K562 (cell line): ENCODE data around the gene VPS13C. TPM values are rescaled to one million over a fixed set of nuclear protein-coding genes. Genes with fewer than 3 reads are reported as not detected.

Experiments used
- ATAC-seq: fragments of 200-7000 bp; cut with Tn5 transposase; 3 replicates; pipeline ENCODE4 v1.9.1; 2020; ENCODE audit warnings: moderate library complexity
- BruUV-seq: library from RNA; stranded (reverse); fragments of 400-500 nt; replicated peaks from 2 replicates; lab custom pipeline; 2021; lab: Mats Ljungman, UMichigan
- CTCF ChIA-PET: fragments of 300-600 bp; formaldehyde crosslinking; extraction: SDS; loops from one replicate; lab custom pipeline; 2021; ENCODE audit warnings: low intra/inter-chr PET ratio; lab: Yijun Ruan, JAX
- POLR2A ChIA-PET: fragments of 300-600, 350-650 bp; sonication (Branson Sonifier 250); formaldehyde crosslinking; extraction: SDS; loops from one replicate; lab custom pipeline; 2021; ENCODE audit warnings: antibody characterized with exemption, inconsistent platforms; lab: Yijun Ruan, JAX
- DNase-seq, 4 experiments: peaks; one replicate each; pipeline versions ENCODE4 v3.0.0 to v3.0.0-alpha.2; 2011 to 2018; ENCODE audit warnings: low spot score in 3 of 4, mixed read lengths in 3 of 4; ENCODE audit errors: extremely low read depth in 1 of 4
- FAIRE-seq: peaks from 2 replicates; lab custom pipeline; 2011; peaks lifted over from hg19 to GRCh38; lab: Jason Lieb, UNC
- H2AFZ ChIP-seq: 2 replicates; pipeline ENCODE4 v1.6.0; 2011; ENCODE audit warnings: low read depth, low read length, control low read depth, inconsistent platforms
- H3K27ac ChIP-seq: fragments of 200-600 bp; 3 replicates; pipeline ENCODE4 v1.8.0; 2011; ENCODE audit warnings: low read depth, mild to moderate bottlenecking, control low read depth, inconsistent platforms, low read length, moderate library complexity, mixed read lengths; ENCODE audit errors: extremely low read depth
- H3K27me3 ChIP-seq, 2 experiments: fragments of 300-600 bp in 1 of 2; 2 replicates in 1 of 2; 3 replicates in 1 of 2; pipeline versions ENCODE4 v1.6.0 to v1.8.0; 2011; ENCODE audit warnings: inconsistent platforms in 2 of 2, low read length in 2 of 2, mild to moderate bottlenecking in 1 of 2, mixed read lengths in 1 of 2, moderate library complexity in 1 of 2; ENCODE audit not compliant: control insufficient read depth in 2 of 2, insufficient read depth in 2 of 2
- H3K36me3 ChIP-seq: fragments of 300-600 bp; 3 replicates; pipeline ENCODE4 v1.8.0; 2011; ENCODE audit warnings: mild to moderate bottlenecking, low read length, inconsistent platforms; ENCODE audit not compliant: control insufficient read depth, insufficient read depth
- H3K4me1 ChIP-seq, 2 experiments: fragments of 200-600 bp in 1 of 2; replicated peaks in 1 of 2; 2 replicates in 1 of 2; 3 replicates in 1 of 2; pipeline versions ENCODE4 v1.5.1 to v1.8.0; 2011; ENCODE audit warnings: inconsistent platforms in 2 of 2, low read length in 2 of 2, mild to moderate bottlenecking in 1 of 2, mixed read lengths in 1 of 2, moderate library complexity in 1 of 2; ENCODE audit not compliant: control insufficient read depth in 2 of 2, insufficient read depth in 2 of 2
- H3K4me2 ChIP-seq: 2 replicates; pipeline ENCODE4 v1.6.1; 2011; ENCODE audit warnings: low read length, control low read depth, inconsistent platforms, mixed read lengths; ENCODE audit not compliant: insufficient read depth
- H3K4me3 ChIP-seq: fragments of 200-600 bp; sonication (generic), shearing (Covaris generic); 2 replicates; pipeline ENCODE4 v1.5.1; 2016; ENCODE audit warnings: control low read depth, inconsistent platforms
- H3K79me2 ChIP-seq: fragments of 200-600 bp; 3 replicates; pipeline ENCODE4 v1.8.0; 2011; ENCODE audit warnings: low read length, inconsistent platforms; ENCODE audit not compliant: control insufficient read depth, insufficient read depth
- H3K9ac ChIP-seq, 2 experiments: 2 replicates each; pipeline versions ENCODE4 v1.6.0 to v1.6.1; 2011; ENCODE audit warnings: low read depth in 2 of 2, low read length in 2 of 2, control low read depth in 1 of 2, inconsistent platforms in 1 of 2, mild to moderate bottlenecking in 1 of 2, mixed read lengths in 1 of 2; ENCODE audit not compliant: insufficient read depth in 1 of 2
- H3K9me1 ChIP-seq: one replicate; pipeline ENCODE4 v1.6.0; 2011; ENCODE audit warnings: inconsistent platforms, mild to moderate bottlenecking, low read length, moderate library complexity; ENCODE audit not compliant: control insufficient read depth, insufficient read depth
- H3K9me3 ChIP-seq: replicated peaks from 2 replicates; pipeline ENCODE4 v1.5.1; 2011; ENCODE audit warnings: low read depth, low read length, inconsistent platforms; ENCODE audit not compliant: control insufficient read depth, insufficient read depth
- H4K20me1 ChIP-seq: replicated peaks from 2 replicates; pipeline ENCODE4 v1.6.1; 2011; ENCODE audit warnings: low read length, inconsistent platforms, mixed read lengths; ENCODE audit not compliant: control insufficient read depth, insufficient read depth
- FOXK1 ChIP-seq: sonication (generic); formaldehyde crosslinking; IDR thresholded peaks from 2 replicates; pipeline ENCODE4 v1.8.0; 2022; ENCODE audit warnings: missing genetic modification reagents, mild to moderate bottlenecking, borderline replicate concordance
- HNRNPH1 ChIP-seq: fragments of 200-400 bp; formaldehyde crosslinking; optimal IDR thresholded peaks from 2 replicates; pipeline ENCODE3; 2017; ENCODE audit warnings: low read depth, mild to moderate bottlenecking, low read length, moderate library complexity
- MCM5 ChIP-seq: fragments of 450-650 bp; IDR thresholded peaks from 2 replicates; pipeline ENCODE4 v1.6.1; 2016; ENCODE audit warnings: low read depth
- TFAM ChIP-seq: fragments of 250-450 bp; sonication (Bioruptor Pico); conservative IDR thresholded peaks from 2 replicates; pipeline ENCODE4 v1.5.0; 2021; ENCODE audit warnings: mild to moderate bottlenecking, moderate library complexity
- YY1 ChIP-seq, 3 experiments: IDR thresholded peaks; 2 replicates each; pipeline ENCODE4 v1.6.1; 2011; ENCODE audit warnings: low read length in 2 of 3, mild to moderate bottlenecking in 2 of 3, moderate library complexity in 2 of 3, borderline replicate concordance in 1 of 3, control low read depth in 1 of 3, low read depth in 1 of 3; ENCODE audit not compliant: insufficient read depth in 3 of 3, insufficient replicate concordance in 2 of 3, control insufficient read depth in 1 of 3, insufficient read length in 1 of 3; ENCODE audit errors: extremely low read depth in 1 of 3
- ZNF23 ChIP-seq: fragments of 250-450 bp; sonication (Bioruptor Pico); IDR thresholded peaks from 2 replicates; pipeline ENCODE4 v1.4.0; 2020; ENCODE audit warnings: mild to moderate bottlenecking
- ZNF707 ChIP-seq: fragments of 250-450 bp; sonication (Bioruptor Pico); conservative IDR thresholded peaks from 2 replicates; pipeline ENCODE4 v1.8.0; 2022; ENCODE audit warnings: inconsistent platforms, mild to moderate bottlenecking, moderate library complexity
- WGBS: fragments of 100-300 bp; shearing (Covaris generic); methylation state at CpG from one replicate; pipeline ENCODE4 v1.1.6; 2016; ENCODE audit warnings: low coverage, mixed read lengths; ENCODE audit not compliant: insufficient coverage; ENCODE audit errors: missing lambda C conversion rate; 5-methylcytosine and 5-hydroxymethylcytosine counted together
- in situ Hi-C: fragments of 300-500 bp; cut with MboI; formaldehyde crosslinking; loops from 4 replicates; pipeline ENCODE4 v1.15.0; 2018; ENCODE audit warnings: inconsistent platforms, mixed read lengths
- intact Hi-C: fragments of 100-400 bp; cut with micrococcal nuclease; formaldehyde crosslinking; loops from 2 replicates; pipeline ENCODE4 v1.14.2; 2022
- polyA plus RNA-seq, 8 experiments: library from polyadenylated mRNA; depleted of rRNA in 4 of 8; stranded (reverse) in 5 of 8; unstranded in 3 of 8; fragments of >200 nt; fragmentation: Nextera tagmentation in 2 of 8; fragmentation: Illumina TruSeq in 1 of 8; extraction: Ambion mirVana in 2 of 8; extraction: Trizol in 1 of 8; gene quantifications; 2 replicates each; pipeline versions ENCODE4 v1.2.1 to v1.2.3, GENCODE V29; 2011 to 2014; ENCODE audit warnings: inconsistent platforms in 1 of 8, missing spikeins in 1 of 8
- total RNA-seq, 7 experiments: library from RNA; depleted of rRNA in 6 of 7; stranded (reverse); fragments of >200 nt in 6 of 7; fragmentation: Illumina TruSeq in 2 of 7; extraction: Trizol in 2 of 7; gene quantifications; 2 replicates each; pipeline versions ENCODE4 v1.2.1 to v1.2.3, GENCODE V29; 2011 to 2021; ENCODE audit warnings: low replicate concordance in 1 of 7
- TF ChIP-seq, protein P1 (sequence below): sonication (generic); formaldehyde crosslinking; IDR thresholded peaks from 2 replicates; pipeline ENCODE4 v1.8.0; 2022; ENCODE audit warnings: missing genetic modification reagents, mild to moderate bottlenecking, moderate library complexity, borderline replicate concordance
- TF ChIP-seq, protein P2 (sequence below): IDR thresholded peaks from 2 replicates; pipeline ENCODE4 v1.6.1; 2011; ENCODE audit warnings: borderline replicate concordance, low read depth, mild to moderate bottlenecking, moderate library complexity, low read length; ENCODE audit not compliant: insufficient read depth, poor library complexity, severe bottlenecking
- TF ChIP-seq, protein P3 (sequence below), 3 experiments: IDR thresholded peaks in 2 of 3; conservative IDR thresholded peaks in 1 of 3; 2 replicates each; pipeline ENCODE4 v1.5.1; 2011 to 2012; ENCODE audit warnings: low read length in 3 of 3, mild to moderate bottlenecking in 3 of 3, control low read depth in 2 of 3, improper control_type of control experiment in 1 of 3, inconsistent platforms in 1 of 3, low read depth in 1 of 3, mixed read lengths in 1 of 3, moderate library complexity in 1 of 3; ENCODE audit not compliant: insufficient read depth in 2 of 3

VPS13C gene
- total and polyA plus RNA-seq, 9 of the 15 experiments (the other 6 are each of a cell fraction or from before 2014, with no cell fraction given), result 5.2 to 32.3 (median 15.7) TPM

DNA sequence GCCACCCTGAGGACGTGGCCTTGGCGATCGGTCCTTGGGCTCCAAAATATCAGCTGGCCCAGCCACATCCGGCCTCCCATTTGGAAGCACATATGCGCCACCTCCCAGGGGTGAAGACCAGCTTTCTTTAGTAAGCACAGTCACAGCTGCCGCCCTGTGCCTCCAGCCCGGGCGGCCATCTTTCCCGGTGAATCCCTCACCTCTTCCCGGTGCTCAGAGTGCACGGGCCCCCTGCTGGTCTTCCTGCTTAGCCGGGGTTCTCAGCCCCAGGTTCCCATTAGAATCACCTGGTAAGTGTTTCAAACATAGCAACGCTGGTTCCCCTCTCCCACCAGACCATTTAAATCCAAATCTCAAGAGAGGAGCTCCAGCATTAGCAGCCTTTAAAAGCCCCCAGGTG lies 232.2 kb downstream of the VPS13C start:
- no peaks in the 10 kb centered on the region for H3K36me3 ChIP-seq
- no peaks in the 10 kb centered on the region for H3K79me2 ChIP-seq
- H3K9ac ChIP-seq, result no peak overlapping the region
- in situ Hi-C loops, result no loop called here
- no peaks in the 10 kb centered on the region for H3K9me3 ChIP-seq
- peak; percentile 33 to 58 (median 49) for DNase-seq
- WGBS, result 3% methylated on average over 13 of the region's 13 CpGs
- no TSS peak for BruUV-seq
- ChIA-PET CTCF (no interaction called here), POLR2A (interaction anchor here (0.7 kb wide), 1 partner anchor 20 kb away, joined by 3 read pairs; no protein-coding TSS in a partner anchor)
- no peaks in the 10 kb centered on the region for H3K4me1 ChIP-seq
- no peaks in the 10 kb centered on the region; the same call in 1 of the 2 replicates for H4K20me1 ChIP-seq
- peaks cover 5 to 41% of the 10 kb centered on the region in 2 experiments; a peak in 2 of 5 replicates for H3K27me3 ChIP-seq
- ATAC-seq, result peak; percentile 87
- peak overlapping the region; percentile 49; the same call in 1 of the 2 replicates for H3K4me2 ChIP-seq
- no peaks in the 10 kb centered on the region for H3K9me1 ChIP-seq
- no peak overlapping the region for H3K27ac ChIP-seq
- no peak for FAIRE-seq
- peak overlapping the region; percentile 72 for H2AFZ ChIP-seq
- intact Hi-C loops, result no loop called here
- H3K4me3 ChIP-seq, result peak overlapping the region; percentile 26; the same call in 1 of the 2 replicates
- TF ChIP-seq FOXK1 (CRISPR knock-in tag) (no peak), HNRNPH1 (no peak), YY1 (IDR thresholded peaks at IDR 0.05; ENCODE audit: borderline replicate concordance in 1 of 3, control insufficient read depth in 1 of 3, extremely low read depth in 1 of 3, insufficient read depth in 3 of 3, insufficient read length in 1 of 3, insufficient replicate concordance in 2 of 3, low read depth in 1 of 3, low read length in 2 of 3) (peak in 2 of 3 experiments; percentile 60 to 80), MCM5 (no peak), TFAM (CRISPR knock-in tag) (no peak), ZNF707 (CRISPR knock-in tag) (no peak), ZNF23 (CRISPR knock-in tag) (no peak)
- TF ChIP-seq, protein P1, sequence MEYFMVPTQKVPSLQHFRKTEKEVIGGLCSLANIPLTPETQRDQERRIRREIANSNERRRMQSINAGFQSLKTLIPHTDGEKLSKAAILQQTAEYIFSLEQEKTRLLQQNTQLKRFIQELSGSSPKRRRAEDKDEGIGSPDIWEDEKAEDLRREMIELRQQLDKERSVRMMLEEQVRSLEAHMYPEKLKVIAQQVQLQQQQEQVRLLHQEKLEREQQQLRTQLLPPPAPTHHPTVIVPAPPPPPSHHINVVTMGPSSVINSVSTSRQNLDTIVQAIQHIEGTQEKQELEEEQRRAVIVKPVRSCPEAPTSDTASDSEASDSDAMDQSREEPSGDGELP, result peak; percentile 22; the same call in 1 of the 2 replicates
- TF ChIP-seq, protein P2, sequence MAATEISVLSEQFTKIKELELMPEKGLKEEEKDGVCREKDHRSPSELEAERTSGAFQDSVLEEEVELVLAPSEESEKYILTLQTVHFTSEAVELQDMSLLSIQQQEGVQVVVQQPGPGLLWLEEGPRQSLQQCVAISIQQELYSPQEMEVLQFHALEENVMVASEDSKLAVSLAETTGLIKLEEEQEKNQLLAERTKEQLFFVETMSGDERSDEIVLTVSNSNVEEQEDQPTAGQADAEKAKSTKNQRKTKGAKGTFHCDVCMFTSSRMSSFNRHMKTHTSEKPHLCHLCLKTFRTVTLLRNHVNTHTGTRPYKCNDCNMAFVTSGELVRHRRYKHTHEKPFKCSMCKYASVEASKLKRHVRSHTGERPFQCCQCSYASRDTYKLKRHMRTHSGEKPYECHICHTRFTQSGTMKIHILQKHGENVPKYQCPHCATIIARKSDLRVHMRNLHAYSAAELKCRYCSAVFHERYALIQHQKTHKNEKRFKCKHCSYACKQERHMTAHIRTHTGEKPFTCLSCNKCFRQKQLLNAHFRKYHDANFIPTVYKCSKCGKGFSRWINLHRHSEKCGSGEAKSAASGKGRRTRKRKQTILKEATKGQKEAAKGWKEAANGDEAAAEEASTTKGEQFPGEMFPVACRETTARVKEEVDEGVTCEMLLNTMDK, result peak; percentile 45
- TF ChIP-seq, protein P3, sequence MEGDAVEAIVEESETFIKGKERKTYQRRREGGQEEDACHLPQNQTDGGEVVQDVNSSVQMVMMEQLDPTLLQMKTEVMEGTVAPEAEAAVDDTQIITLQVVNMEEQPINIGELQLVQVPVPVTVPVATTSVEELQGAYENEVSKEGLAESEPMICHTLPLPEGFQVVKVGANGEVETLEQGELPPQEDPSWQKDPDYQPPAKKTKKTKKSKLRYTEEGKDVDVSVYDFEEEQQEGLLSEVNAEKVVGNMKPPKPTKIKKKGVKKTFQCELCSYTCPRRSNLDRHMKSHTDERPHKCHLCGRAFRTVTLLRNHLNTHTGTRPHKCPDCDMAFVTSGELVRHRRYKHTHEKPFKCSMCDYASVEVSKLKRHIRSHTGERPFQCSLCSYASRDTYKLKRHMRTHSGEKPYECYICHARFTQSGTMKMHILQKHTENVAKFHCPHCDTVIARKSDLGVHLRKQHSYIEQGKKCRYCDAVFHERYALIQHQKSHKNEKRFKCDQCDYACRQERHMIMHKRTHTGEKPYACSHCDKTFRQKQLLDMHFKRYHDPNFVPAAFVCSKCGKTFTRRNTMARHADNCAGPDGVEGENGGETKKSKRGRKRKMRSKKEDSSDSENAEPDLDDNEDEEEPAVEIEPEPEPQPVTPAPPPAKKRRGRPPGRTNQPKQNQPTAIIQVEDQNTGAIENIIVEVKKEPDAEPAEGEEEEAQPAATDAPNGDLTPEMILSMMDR (IDR thresholded peaks at IDR 0.05 in 2 of 3, conservative IDR thresholded peaks at IDR 0.05 in 1 of 3; ENCODE audit: insufficient read depth in 2 of 3, low read depth in 1 of 3, low read length in 3 of 3), result peak in 2 of 3 experiments; percentile 41 to 45; a peak in 3 of 6 replicates
